AG04449 (cell line): ENCODE measurements around the gene MT1H.

Source experiments
- CTCF ChIA-PET: fragments of 350-600 bp; formaldehyde crosslinking; extraction: SDS; loops from one replicate; lab custom pipeline; 2021; ENCODE audit warnings: antibody characterized with exemption; lab: Yijun Ruan, JAX
- POLR2A ChIA-PET: fragments of 400-600, 350-600 bp; formaldehyde crosslinking; extraction: SDS; loops from one replicate; lab custom pipeline; 2020; ENCODE audit warnings: antibody characterized with exemption, inconsistent platforms; lab: Yijun Ruan, JAX
- DNase-seq: peaks from one replicate; pipeline ENCODE4 v3.0.0-alpha.2; 2010; ENCODE audit warnings: low read depth, low spot score
- H3K4me3 ChIP-seq: 2 replicates; pipeline ENCODE4 v1.5.1; 2011; ENCODE audit warnings: low read depth, mild to moderate bottlenecking, control low read depth, low read length
- TF ChIP-seq, protein P1 (sequence below): IDR thresholded peaks from one replicate; pipeline ENCODE4 v1.5.1; 2011; ENCODE audit warnings: mild to moderate bottlenecking, moderate library complexity, low read length, control low read depth, inconsistent platforms; ENCODE audit not compliant: insufficient read depth; ENCODE audit errors: missing control alignments

Gene MT1H

DNA sequence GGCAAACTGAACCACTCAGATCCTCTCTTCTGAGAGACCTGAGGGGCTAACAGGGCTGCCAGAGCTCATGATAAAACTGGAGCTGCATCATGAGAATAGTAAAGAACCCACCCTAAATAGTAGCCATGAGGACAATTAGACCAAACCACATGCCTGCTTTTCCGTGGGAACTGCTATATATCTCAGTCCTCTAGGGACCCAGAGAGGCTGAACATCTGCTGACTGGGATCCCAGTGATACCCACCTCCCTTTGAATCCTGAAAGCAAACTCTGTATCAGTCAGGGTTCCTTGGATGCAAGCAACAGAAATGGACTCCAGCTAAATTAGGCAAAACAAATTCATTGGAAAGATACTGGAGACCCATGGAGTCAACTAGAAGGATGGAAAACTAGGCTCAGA, 19.1 kb downstream of the MT1H start:
- ChIA-PET POLR2A (no interaction called here), CTCF (interaction anchor here (1.2 to 2.6 kb wide), 3 partner anchors 13 to 111 kb away, joined by 3 to 20 read pairs (median 4); no protein-coding TSS in a partner anchor)
- H3K4me3 ChIP-seq, result no peak overlapping the region
- TF ChIP-seq, protein P1, sequence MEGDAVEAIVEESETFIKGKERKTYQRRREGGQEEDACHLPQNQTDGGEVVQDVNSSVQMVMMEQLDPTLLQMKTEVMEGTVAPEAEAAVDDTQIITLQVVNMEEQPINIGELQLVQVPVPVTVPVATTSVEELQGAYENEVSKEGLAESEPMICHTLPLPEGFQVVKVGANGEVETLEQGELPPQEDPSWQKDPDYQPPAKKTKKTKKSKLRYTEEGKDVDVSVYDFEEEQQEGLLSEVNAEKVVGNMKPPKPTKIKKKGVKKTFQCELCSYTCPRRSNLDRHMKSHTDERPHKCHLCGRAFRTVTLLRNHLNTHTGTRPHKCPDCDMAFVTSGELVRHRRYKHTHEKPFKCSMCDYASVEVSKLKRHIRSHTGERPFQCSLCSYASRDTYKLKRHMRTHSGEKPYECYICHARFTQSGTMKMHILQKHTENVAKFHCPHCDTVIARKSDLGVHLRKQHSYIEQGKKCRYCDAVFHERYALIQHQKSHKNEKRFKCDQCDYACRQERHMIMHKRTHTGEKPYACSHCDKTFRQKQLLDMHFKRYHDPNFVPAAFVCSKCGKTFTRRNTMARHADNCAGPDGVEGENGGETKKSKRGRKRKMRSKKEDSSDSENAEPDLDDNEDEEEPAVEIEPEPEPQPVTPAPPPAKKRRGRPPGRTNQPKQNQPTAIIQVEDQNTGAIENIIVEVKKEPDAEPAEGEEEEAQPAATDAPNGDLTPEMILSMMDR, result no peak
- no peak for DNase-seq

- no peak overlapping the region for H3K4me3 ChIP-seq
- TF ChIP-seq, protein P1, result no peak
- POLR2A ChIA-PET, result no interaction called here
- CTCF ChIA-PET, result interaction anchor here (1.2 to 2.6 kb wide), 3 partner anchors 12 to 112 kb away, joined by 3 to 20 read pairs (median 4); no protein-coding TSS in a partner anchor
- DNase-seq, result no peak
These were observed 19.6 kb downstream of the MT1H start for GRCh38 chr16:56689171-56689570.

GRCh38 chr16:56690420-56691122, 21.0 kb downstream of the MT1H start:
- ChIA-PET CTCF (interaction anchor here (1.1 to 2.6 kb wide), 2 partner anchors 11 to 85 kb away, joined by 3 to 20 read pairs; no protein-coding TSS in a partner anchor), POLR2A (no interaction called here)
- TF ChIP-seq, protein P1, result no peak
- no peak for DNase-seq
- H3K4me3 ChIP-seq, result no peak overlapping the region

- TF ChIP-seq, protein P1, result no peak
- no peak overlapping the region for H3K4me3 ChIP-seq
- ChIA-PET POLR2A (no interaction called here), CTCF (interaction anchor here (1.1 to 3.4 kb wide), 2 partner anchors 8 to 10 kb away, joined by 3 to 18 read pairs; no protein-coding TSS in a partner anchor)
- DNase-seq, result no peak
These were observed 22.3 kb downstream of the MT1H start for GRCh38 chr16:56691885-56692284.

DNA sequence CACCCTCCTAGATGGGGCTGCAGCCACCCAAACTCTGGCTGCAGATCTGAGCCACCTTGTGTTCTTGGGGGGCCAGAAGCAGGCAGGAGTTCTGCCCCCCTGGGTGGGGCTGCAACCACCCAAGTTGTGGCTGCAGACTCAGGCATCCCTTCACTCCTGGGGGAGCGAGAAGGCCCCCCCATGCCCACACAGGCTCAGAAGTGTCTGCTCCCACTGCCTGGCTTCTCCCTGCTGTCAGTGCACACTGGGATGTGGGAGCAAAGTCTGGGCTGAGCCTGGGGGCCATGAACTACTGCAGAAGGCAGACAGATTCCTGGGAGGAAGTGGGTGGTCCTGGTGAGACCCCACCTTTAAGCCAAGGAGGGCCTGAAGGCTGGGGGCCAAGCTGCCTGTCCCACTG, 25.6 kb downstream of the MT1H start:
- no peak for DNase-seq
- ChIA-PET CTCF (interaction anchor here (0.9 to 1.5 kb wide), 3 partner anchors 21 to 94 kb away, joined by 3 to 4 read pairs (median 3); no protein-coding TSS in a partner anchor), POLR2A (no interaction called here)
- TF ChIP-seq, protein P1, result no peak
- no peak overlapping the region for H3K4me3 ChIP-seq

- CTCF ChIA-PET, result interaction anchor here (0.7 to 1.9 kb wide), 9 partner anchors 14 to 366 kb away, joined by 3 to 8 read pairs (median 3); partner anchors contain the start of gene BBS2
- no peak for DNase-seq
- no peak overlapping the region for H3K4me3 ChIP-seq
- POLR2A ChIA-PET, result no interaction called here
- TF ChIP-seq, protein P1, result no peak
These were observed 28.0 kb downstream of the MT1H start for GRCh38 chr16:56697456-56698155.
